Posterior vena cava (tissue), 2 donors: Measurements from ENCODE around the gene CPSF2. TPM values are rescaled to one million over a fixed set of nuclear protein-coding genes. Genes with fewer than 3 reads are reported as not detected.

ENCODE experiments used
- DNase-seq: peaks from one replicate; pipeline ENCODE4 v3.0.0-alpha.2; 2020; ENCODE audit warnings: low spot score
- intact Hi-C, 2 donors: fragments of 100-400 bp; cut with DNase I; formaldehyde crosslinking; loops; one replicate each; pipeline versions ENCODE4 v1.14.1 to v1.14.2; 2022 to 2023
- long read RNA-seq, 2 donors: library from polyadenylated mRNA; unstranded; transcript quantifications; one replicate each; pipeline ENCODE4 v2.0.0, GENCODE V29; 2020 to 2021
- total RNA-seq, 2 donors: library from RNA; stranded (reverse); fragmentation: NEBNext Ultra II Directional; extraction: Animal tissue kit (Norgen Biotek cat#: 25700); gene quantifications; one replicate each; pipeline ENCODE4 v1.2.1, GENCODE V29; 2021
- donor health status: DM: yes; HTN: yes; CAD: no.
- donor health status: DM: yes; HTN: yes; CAD: no.

CPSF2 gene
- 10 to 100 TPM; 42.0 to 50.5 TPM for total RNA-seq
- long read RNA-seq, donor 1, partial matches to known transcripts, result 4 of 8 reads
- long read RNA-seq, donor 1, other reads (novel, unspliced or antisense), result 4 of 8 reads
- long read RNA-seq, donor 2, partial matches to known transcripts, result 24 of 28 reads
- long read RNA-seq, donor 2, other reads (novel, unspliced or antisense), result 4 of 28 reads

DNA sequence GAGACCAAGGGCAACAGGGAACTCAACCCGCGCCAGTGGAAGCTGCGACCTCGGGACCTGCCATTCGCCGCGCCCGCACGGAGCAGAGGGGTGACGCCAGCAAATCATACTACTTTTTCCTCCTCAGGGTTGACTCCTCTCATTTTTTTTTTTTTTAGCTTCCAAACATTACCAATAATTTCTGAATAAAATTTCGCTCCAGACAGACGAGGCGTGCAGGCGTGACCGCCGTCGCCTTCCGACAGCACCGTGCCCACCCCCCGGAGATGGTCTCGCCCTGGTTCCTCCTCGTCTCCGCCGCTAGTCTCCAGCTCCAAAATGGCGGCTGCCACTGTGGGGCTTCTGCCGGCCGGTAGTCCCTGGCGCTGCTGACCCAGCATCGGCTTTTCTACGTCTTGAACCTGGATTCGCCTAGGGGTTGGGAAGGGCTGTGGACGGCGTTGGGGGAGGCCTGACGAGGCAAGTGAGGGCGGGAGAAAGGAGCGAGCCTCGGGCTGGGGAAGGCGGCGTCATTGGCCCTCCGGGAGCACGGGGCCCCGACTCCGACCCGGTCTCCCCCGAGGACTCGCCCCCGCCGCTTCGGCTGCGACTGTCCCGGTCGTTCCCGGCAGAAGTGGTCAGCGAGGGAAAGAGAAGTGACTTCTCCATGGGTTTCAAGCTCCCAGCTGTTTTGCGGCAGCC lies at the start of gene CPSF2, which contains the start of gene NDUFB1:
Gene CPSF2 (plus strand): TSS at position 300 of the 681 bp plus-strand sequence. CDS start 9,016 bp downstream, outside the sequence.
Gene NDUFB1 (minus strand): TSS at position 37 of the 681 bp plus-strand sequence. CDS start 4,069 bp downstream, outside the sequence.
- peak; percentile 96 for DNase-seq
- intact Hi-C loops, result loop anchor here in 1 of 2 donors (10.0 kb wide), 1 partner anchor 563 kb away; no protein-coding TSS in a partner anchor

DNA sequence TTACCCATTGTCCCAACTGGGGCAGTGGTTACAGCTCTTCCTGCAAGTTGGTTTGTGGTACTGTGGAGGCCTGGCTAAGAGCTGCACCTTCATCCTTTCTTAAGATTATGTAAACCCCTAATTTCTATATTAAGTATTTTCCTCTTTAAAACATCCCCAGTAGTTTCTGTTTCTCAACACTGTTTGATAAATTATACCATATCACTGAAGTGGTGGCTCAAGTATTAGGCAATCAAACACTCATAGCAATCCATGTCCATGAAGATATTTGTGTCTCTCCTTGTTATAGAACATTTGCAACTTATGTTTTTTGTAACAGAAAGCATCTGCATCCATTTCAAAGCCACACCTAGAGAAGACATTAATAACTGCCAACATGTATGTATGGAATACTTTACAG lies 47.2 kb upstream of the CPSF2 start:
- intact Hi-C loops, result no loop called here

DNA sequence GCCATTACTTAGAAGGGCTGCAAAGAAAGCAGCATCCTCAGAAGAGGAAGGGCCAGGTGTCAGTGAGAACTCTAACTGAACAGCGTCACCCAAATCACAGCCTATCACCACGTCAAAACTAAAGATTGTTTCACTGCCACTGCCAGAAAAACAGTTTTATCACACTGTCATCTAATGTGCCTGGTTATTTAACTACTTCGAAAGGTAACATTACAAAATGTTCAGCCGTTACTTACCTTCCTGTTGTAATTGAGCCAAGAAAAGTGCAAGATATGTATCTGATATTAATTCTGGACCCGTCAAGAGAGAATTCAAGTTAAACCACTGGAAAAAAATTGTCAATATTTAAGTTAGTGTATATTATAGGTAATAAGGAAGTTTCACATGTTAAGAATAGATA lies 33.3 kb upstream of the CPSF2 start:
- no peak for DNase-seq
- intact Hi-C loops, result no loop called here

More for the DNA sequence above, 47.2 kb upstream of the CPSF2 start:
- DNase-seq, result no peak

DNA sequence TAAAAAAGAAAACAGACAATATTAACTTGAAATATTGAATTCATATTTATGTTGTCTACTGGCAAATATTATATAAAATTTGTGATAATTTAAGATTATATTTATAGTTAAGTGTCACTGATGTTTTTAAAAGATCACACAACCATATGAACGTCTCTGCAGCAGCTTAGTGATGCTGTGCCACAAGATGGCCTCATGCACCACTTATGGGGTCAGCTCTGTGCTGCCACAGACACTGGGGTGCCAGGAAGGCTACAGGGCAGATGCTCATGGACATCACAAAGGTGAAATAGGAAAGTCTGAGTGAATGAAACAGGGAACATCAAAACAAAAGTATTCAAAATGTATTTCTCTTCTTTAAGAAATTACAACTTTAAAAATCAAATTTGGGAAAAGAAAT lies 28.4 kb upstream of the CPSF2 start:
- no peak for DNase-seq
- intact Hi-C loops, result no loop called here

DNA sequence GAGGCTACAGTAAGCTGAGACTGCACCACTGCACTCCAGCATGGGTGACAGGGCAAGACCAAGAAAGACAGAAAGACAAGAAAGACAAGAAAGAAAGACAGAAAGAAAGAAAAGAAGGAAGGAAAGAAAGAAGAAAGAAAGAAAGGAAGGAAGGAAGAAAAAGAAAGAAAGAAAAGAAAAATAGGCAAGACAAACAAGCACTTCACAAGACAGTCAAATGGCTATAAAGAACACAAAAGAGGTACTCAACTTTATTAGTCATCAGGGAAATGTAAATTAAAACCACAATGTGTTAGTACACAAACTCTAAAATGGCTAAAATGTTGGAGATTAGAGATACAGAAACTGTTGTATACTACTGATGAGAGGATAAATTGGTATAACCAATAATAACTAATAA lies 22.0 kb upstream of the CPSF2 start:
- DNase-seq, result no peak
- intact Hi-C loops, result no loop called here

DNA sequence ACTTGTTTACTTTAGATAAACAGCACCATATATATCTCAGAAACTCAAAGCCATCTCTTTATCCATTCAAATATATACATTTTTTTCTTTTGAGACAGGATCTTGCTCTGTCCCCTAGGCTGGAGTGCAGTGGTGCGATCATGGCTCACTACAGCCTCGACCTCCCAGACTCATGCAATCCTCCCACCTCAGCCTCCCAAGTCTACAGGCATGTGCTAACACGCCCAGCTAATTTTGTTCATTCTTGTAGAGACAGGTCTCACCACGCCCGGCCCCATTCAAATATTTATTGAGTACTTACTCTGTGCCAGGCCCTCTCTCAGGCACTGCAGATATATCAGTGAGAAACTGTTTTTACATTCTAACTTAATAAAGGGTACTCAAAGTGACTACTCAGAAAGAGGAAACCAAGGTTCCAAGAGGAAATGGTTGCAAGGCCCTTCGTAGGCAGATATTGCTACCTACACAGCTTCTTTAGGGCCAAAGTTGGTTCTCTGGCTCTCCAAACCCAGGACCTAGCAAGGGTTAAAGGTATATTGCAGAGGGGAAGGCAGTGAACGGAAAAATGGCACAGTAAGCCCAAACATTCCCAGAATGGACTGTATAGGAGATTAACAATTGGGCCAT lies 18.3 kb upstream of the CPSF2 start:
- intact Hi-C loops, result no loop called here
- DNase-seq, result no peak

DNA sequence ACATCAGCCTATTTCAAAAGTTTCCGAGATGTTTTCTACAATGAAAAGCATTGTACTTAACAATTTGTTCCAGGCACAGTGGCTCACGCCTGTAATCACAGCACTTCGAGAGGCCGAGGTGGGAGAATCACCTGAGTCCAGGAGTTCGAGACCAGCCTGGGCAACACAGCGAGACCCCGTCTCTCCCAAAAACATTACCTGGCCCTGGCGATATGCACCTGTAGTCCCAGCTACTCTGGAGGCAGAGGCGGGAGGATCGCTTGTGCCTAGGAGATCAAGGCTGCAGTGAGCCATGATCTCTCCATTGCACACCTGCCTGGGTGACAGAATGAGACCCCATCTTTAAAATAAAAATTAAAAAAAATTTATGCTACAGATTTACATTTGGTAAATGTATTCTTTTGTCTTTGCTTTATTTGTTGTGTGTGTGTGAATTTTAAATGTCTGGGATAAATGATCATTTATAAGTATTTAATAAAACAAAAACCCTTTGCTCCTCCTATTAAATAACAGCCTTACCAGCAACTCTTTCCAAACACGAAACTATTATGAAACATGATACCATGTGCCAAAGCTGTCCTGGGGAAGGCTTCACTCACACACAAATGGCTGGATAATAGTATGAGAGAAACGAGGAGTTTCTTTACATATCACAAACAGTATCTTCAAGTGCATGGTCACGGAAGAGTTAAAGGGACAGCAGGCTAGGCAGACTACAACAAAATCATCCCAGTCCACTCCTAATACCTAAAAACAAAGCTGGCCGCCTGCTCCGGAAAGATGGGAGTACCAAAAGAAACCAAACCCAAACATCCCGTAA lies 16.5 kb upstream of the CPSF2 start:
- intact Hi-C loops, result no loop called here
- DNase-seq, result no peak

DNA sequence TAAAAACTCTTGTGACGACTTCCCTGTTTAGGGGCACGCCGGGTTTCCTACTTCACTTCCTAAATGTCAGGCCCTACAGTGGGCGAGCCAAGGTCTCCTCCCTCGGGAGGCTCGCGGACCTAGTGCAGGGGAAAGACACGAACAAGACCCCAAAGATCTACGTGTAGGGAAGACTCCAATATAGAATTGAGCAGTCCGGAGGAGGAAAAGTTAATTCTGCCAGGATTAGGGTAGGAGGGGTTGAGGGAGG lies 16.0 kb upstream of the CPSF2 start:
- peak; percentile 90 for DNase-seq
- intact Hi-C loops, result no loop called here

DNA sequence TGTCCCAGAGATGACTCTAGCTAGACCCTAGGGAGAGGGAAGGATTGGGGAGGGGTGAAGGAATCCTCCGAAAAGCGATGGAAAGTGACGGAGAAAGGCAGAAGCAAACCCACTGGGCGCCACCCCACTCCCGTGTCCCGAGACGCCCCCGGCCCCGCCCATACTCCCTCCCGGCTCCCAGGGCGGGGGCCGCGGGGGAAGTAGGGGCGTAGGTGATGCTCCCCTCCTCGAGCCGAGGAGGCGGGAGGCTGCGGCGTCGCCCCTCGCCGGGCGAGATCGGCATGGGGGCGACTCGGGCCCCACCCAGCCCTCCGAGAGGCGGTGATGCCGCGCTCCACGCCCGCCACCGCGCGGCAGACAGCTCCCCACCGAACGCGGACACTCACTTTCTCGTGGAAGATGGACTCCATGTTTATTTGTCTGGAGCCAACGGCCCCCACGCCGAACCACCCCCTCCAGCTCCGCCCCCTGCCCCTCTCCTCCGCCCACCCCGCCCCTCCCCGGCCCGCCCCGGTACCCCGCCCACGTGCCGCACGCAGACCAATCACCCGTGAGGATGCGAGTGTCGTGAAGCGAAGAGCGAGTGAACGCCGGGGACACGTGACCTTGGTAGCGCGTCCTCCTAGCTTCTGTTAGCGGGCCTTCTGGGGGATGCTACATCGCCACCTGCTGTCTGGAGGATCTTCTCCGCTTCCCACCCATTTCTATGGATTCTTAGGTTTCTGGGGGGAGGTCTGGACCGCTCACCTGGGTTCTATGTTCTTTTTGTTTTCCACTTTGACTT lies 15.4 kb upstream of the CPSF2 start, which contains the start of gene ATXN3:
Gene ATXN3 (minus strand): TSS at position 440 of the 784 bp plus-strand sequence. CDS start 30 bp downstream, at position 410.
- intact Hi-C loops, result no loop called here
- peak; percentile 99 for DNase-seq

DNA sequence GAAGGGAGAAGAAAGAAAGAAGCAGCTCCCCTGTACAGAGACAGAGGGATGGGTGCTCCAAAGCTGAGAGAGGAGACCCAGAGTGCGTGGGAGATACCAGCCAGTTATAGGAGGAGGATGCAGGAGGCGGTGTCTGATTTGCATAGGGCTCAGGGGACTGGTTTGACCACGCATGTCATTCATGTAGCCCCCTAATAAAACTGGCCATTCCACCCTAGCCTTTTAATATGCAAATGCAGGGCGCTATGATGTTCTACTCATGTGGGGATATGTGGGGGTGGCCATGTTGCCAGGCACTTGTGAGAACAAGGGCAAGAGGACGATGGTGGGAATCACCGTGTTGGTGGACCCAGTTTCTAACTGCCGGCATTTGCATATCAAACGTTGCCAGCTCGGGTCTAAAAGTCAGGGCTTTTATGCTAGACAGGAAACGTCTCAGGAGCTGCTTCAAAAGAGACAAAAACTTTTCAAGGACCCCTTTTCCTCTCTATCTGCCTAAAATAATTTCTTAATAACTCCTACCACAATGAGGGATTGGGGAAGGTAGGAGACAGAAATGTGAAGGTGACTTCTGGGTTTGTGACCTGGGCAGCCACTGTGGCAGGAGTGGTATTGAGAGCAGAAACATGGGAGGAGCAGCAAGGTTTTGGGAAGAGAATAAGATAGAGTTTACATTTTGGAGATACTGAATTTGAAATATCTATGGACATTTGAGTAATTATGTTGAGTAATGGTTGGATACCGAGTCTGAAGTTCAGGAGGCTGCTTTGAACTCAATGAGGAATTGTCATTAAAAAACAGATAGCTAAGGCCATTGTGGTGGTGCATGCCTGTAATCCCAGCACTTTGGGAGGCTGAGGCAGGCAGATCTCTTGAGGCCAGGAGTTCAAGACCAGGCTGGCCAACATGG lies 13.2 kb upstream of the CPSF2 start:
- intact Hi-C loops, result no loop called here

DNA sequence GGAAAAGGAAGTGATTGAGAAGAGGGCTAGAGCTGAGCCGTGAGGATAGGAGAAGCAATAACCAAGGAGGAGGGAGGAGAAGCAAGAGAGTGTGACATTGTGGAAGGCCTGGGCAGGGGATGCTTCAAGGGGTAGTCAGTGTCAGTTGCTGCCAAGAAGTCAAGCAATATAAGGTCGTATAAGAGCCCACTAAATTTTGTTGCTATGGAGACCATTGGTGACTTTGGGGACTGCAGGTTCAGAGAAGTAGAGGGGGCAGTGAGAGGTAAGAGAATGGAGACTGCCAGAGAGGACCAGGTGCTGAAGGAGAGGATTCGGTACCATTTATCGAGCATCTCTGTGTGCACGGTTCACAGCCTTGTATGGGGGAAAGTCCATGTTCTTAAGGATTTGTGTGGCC lies 12.3 kb upstream of the CPSF2 start:
- no peak for DNase-seq
- intact Hi-C loops, result no loop called here

More for the DNA sequence above, 13.2 kb upstream of the CPSF2 start:
- DNase-seq, result no peak

DNA sequence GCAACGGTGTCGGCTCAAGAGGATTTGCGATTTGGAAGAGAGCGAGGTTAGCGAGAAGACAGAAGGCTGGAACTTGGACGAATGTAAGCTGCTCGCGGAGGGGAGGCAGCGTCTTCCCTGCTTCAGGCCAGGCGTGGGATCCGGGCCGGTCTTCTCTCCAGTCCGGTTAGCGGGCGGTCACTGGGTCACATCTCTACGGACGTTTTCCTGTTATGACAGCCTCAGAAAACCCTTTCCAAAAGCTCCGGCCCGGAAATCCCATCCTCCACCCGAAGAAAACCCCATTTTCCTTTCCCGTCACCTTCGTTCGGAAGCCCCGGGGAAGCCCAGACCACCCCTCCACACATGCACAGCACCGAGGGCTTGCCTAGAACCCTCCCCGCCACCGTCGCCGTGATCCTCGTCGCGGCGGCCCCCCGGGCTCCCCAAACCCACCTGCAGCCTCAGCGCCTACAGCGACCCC lies 531 bp upstream of the CPSF2 start:
- peak; percentile 86 for DNase-seq
- intact Hi-C loops, result loop anchor here in 1 of 2 donors (10.0 kb wide), 1 partner anchor 564 kb away; no protein-coding TSS in a partner anchor

DNA sequence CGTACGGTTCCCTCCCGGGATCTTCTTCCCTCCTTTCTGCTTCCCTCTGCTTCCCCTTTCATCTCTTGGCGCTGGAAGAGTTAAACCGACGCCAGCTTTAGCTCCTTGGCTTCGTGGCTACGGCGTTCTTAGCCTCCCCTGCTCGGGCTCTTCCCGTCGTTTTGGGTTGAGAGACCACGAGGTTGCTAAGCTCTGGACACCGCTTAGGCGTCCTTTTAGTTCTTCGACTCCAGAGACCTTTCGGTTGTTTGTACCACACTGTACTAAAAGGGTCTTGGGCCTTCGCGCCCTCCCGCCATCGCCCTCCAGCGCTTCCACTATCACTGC lies 545 bp downstream of the CPSF2 start:
- no peak for DNase-seq
- intact Hi-C loops, result loop anchor here in 1 of 2 donors (10.0 kb wide), 1 partner anchor 562 kb away; no protein-coding TSS in a partner anchor

DNA sequence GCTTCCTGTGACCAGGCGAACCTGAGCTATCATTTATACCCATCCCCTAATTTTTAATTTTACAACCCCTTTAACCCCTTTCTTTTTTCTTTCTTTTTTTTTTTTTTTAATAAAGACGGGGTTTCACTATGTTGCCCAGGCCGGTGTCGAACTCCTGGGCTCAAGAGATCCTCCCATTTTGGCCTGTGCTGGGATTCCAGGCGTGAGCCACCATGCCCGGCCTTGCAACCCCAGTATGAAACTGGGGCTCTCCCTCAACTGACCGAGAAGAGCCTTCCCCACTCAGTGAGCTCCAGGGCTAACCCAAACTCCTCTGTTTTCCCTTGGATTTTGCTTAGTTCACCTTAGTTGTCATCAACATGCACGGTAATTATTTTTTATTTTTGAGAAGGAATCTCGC lies 992 bp downstream of the CPSF2 start:
- no peak for DNase-seq
- intact Hi-C loops, result loop anchor here in 1 of 2 donors (10.0 kb wide), 1 partner anchor 562 kb away; no protein-coding TSS in a partner anchor

DNA sequence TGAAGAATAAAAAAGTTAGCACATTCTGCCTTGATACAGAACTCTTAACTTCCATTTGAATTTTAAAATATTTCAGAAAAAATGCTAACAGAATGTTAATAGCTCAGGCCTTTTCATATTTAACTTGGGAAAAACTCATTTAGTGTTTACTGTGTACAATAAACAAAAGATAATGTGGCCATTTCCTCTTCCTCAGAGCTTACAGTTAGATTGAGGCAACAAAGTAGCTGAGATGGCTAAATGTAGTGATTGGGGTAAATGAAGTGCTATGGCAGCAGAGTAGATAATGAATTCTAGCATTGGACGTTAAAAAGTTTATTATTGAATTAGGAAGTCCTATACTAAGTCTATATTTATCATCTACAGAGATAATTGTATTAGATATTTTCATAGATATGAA lies 12.7 kb downstream of the CPSF2 start:
- DNase-seq, result no peak
- intact Hi-C loops, result no loop called here

DNA sequence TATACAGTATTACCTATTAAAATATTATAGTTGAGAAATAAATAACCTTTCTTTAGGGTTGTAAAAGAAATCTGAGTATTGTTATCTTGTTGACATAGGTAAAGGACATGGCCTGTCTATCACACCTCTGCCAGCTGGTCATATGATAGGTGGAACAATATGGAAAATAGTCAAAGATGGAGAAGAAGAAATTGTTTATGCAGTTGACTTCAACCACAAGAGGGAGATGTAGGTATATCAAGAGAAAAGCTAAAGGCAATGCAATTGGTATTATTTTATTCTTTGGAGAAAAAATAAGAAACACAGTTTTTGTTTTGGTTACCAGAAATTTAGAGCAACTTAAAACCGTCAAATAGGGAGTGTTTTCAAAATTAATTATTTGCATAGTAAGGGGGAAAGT lies 13.5 kb downstream of the CPSF2 start:
- intact Hi-C loops, result no loop called here
- no peak for DNase-seq

DNA sequence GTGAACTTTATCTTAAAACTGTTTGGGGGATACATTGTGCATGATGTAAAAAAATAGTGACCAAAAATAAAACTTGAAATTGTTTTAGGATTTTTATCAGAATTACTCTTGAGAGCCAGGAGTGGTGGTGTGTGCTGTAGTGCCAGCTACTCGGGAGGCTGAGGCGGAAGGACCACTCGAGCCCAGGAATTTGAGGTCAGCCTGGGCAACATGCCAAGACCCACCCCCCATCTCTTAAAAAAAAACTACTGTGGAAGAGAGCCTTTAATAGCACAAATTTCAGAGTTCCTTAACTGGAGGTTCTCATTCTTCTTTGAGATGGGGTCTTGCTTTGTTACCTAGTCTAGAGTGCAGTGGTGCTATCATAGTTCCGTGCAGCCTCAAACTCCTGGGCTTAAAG lies 21.5 kb downstream of the CPSF2 start:
- intact Hi-C loops, result no loop called here
- DNase-seq, result no peak

DNA sequence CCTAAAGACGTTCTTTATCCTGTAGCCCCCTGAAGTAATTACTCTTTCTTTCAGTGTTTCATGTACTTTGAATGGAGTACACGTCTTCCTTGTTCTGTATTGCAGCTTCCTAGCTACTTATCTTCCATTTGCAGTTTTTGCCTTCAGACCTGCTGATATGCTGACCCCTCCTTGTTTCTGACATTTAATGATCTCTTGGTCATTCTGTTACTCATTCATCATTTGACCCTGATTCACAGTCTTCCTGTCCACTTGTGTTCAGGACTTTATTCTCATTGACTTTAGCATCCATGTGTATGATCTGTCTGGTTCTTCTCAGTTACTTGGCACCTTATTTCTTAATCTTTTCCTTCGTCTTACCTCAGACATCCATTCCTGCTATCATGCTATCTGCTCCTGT lies 22.2 kb downstream of the CPSF2 start:
- intact Hi-C loops, result no loop called here
- DNase-seq, result no peak
